OCI-LY7 (cell line): ENCODE data around the gene CD8A. TPM values are rescaled to one million over a fixed set of nuclear protein-coding genes. Genes with fewer than 3 reads are reported as not detected.

ENCODE experiments used
- BruUV-seq: library from RNA; stranded (reverse); fragments of 400-500 nt; replicated peaks from 2 replicates; lab custom pipeline; 2021; lab: Mats Ljungman, UMichigan
- CTCF ChIA-PET: fragments of 300-600 bp; sonication (Branson Sonifier 250); formaldehyde crosslinking; loops from one replicate; lab custom pipeline; 2022; ENCODE audit warnings: antibody characterized with exemption; ENCODE audit not compliant: unreplicated experiment; lab: Charles Lee
- POLR2A ChIA-PET: fragments of 300-600 bp; sonication (Branson Sonifier 250); formaldehyde crosslinking; loops from one replicate; lab custom pipeline; 2022; ENCODE audit warnings: antibody characterized with exemption; lab: Charles Lee
- DNase-seq: peaks from one replicate; pipeline ENCODE4 v3.0.0-alpha.2; 2015; ENCODE audit warnings: low spot score
- H2AFZ ChIP-seq: fragments of 200-600 bp; sonication (generic), shearing (Covaris generic); 2 replicates; pipeline ENCODE4 v1.6.1; 2014; ENCODE audit warnings: mild to moderate bottlenecking, antibody characterized with exemption, low read length, moderate library complexity
- H3K27ac ChIP-seq: fragments of 200-600 bp; sonication (generic); 2 replicates; pipeline ENCODE4 v1.5.1; 2014; ENCODE audit warnings: mixed run types, low read depth, mild to moderate bottlenecking, moderate library complexity, low read length, inconsistent platforms; ENCODE audit not compliant: poor library complexity, severe bottlenecking
- H3K36me3 ChIP-seq: fragments of 200-600 bp; sonication (generic); 2 replicates; pipeline ENCODE4 v1.6.1; 2014; ENCODE audit warnings: mild to moderate bottlenecking, antibody characterized with exemption, low read length, moderate library complexity, mixed read lengths; ENCODE audit not compliant: insufficient read depth
- H3K4me1 ChIP-seq: fragments of 200-600 bp; sonication (generic); 2 replicates; pipeline ENCODE4 v1.5.1; 2014; ENCODE audit warnings: mild to moderate bottlenecking, low read length; ENCODE audit not compliant: insufficient read depth, poor library complexity, severe bottlenecking
- H3K4me2 ChIP-seq: fragments of 200-600 bp; sonication (generic); 2 replicates; pipeline ENCODE4 v1.6.1; 2014; ENCODE audit warnings: mild to moderate bottlenecking, low read length
- H3K4me3 ChIP-seq: fragments of 200-600 bp; sonication (generic); 2 replicates; pipeline ENCODE4 v1.5.1; 2014; ENCODE audit warnings: mild to moderate bottlenecking, low read depth, low read length; ENCODE audit not compliant: poor library complexity, severe bottlenecking
- H3K79me2 ChIP-seq: fragments of 200-600 bp; sonication (generic); 2 replicates; pipeline ENCODE4 v1.6.1; 2016; ENCODE audit warnings: low read depth, mild to moderate bottlenecking, low read length, moderate library complexity, mixed read lengths; ENCODE audit not compliant: insufficient read depth
- H3K9me2 ChIP-seq: fragments of 200-600 bp; sonication (generic); 2 replicates; pipeline ENCODE4 v1.6.1; 2016; ENCODE audit warnings: mild to moderate bottlenecking, low read length, mixed read lengths; ENCODE audit not compliant: insufficient read depth
- H3K9me3 ChIP-seq: fragments of 200-600 bp; sonication (generic); 2 replicates; pipeline ENCODE4 v1.6.1; 2014; ENCODE audit warnings: mild to moderate bottlenecking, mixed run types, low read length, mixed read lengths
- H4K20me1 ChIP-seq: fragments of 200-600 bp; sonication (generic); 2 replicates; pipeline ENCODE4 v1.6.1; 2014; ENCODE audit warnings: mild to moderate bottlenecking, antibody characterized with exemption, low read length, moderate library complexity, mixed read lengths; ENCODE audit not compliant: insufficient read depth
- CTCF ChIP-seq: fragments of 200-600 bp; sonication (generic); conservative IDR thresholded peaks from 2 replicates; pipeline ENCODE4 v1.5.1; 2014; ENCODE audit warnings: mild to moderate bottlenecking, antibody characterized with exemption, low read length, moderate library complexity, mixed read lengths
- EZH2phosphoT487 ChIP-seq: fragments of 200-600 bp; sonication (generic); IDR thresholded peaks from 2 replicates; pipeline ENCODE4 v1.6.1; 2018; ENCODE audit warnings: low read depth, borderline replicate concordance, mild to moderate bottlenecking, mixed run types, antibody characterized with exemption, low read length, moderate library complexity, mixed read lengths
- intact Hi-C: fragments of 100-400 bp; cut with micrococcal nuclease; formaldehyde crosslinking; loops from one replicate; pipeline ENCODE4 v1.10.0; 2022; ENCODE audit not compliant: unreplicated experiment
- total RNA-seq, 2 experiments: library from RNA; depleted of rRNA in 1 of 2; stranded (reverse); fragments of >200 nt in 1 of 2; shearing (Covaris generic) in 1 of 2; gene quantifications; 2 replicates each; pipeline ENCODE4 v1.2.3, GENCODE V29; 2014 to 2022

Gene CD8A
- total RNA-seq, 2 experiments from 2014 or later, result not detected

GRCh38 chr2:86806059-86806857 lies 15.5 kb upstream of the CD8A start:
- Histone ChIP-seq H3K36me3 (no peaks in the 10 kb centered on the region), H3K9me2 (no peaks in the 10 kb centered on the region), H3K4me3 (no peak overlapping the region), H3K27ac (no peak overlapping the region), H2AFZ (no peak overlapping the region), H4K20me1 (no peaks in the 10 kb centered on the region), H3K79me2 (no peaks in the 10 kb centered on the region), H3K4me2 (no peak overlapping the region), H3K9me3 (no peaks in the 10 kb centered on the region), H3K4me1 (peaks cover 3% of the 10 kb centered on the region)
- intact Hi-C loops, result no loop called here
- TF ChIP-seq EZH2phosphoT487 (no peak), CTCF (no peak)
- DNase-seq, result no peak
- CTCF ChIA-PET, result no interaction called here
- POLR2A ChIA-PET, result no interaction called here
- no TSS peak for BruUV-seq

DNA sequence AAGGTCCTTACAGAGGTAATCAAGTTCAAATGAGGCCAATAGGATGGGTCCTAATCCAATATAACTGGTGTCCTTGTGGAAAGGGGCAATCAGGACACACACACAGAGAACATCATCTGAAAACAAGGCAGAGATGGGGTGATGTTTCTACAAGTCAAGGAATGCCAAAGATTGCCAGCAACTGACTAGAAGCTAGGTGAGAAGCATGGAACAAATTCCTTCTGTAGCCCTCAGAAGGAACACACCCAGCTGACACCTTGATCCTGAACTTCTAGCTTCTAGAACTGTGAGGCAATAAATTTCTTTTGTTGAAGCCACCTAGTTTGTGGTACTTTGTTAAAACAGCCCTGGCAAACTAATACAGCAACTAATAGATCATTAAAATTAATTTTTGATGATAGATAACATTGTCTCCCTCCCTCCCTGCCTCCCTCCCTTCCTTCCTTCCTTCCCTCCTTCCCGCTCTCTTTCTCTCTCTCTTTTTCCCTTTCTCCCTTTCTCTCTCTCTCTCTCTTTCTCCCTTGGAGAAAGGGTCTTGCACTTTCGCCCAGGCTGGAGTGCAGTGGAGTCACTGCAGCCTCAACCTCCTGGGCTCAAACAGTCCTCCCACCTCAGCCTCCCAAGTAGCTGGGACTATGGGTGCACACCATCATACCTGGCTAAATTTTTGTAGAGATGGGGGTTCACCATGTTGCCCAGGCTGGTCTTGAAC lies 10.3 kb upstream of the CD8A start:
- Histone ChIP-seq H4K20me1 (no peaks in the 10 kb centered on the region), H3K4me2 (no peak overlapping the region), H3K9me2 (no peaks in the 10 kb centered on the region), H3K4me1 (no peaks in the 10 kb centered on the region), H3K4me3 (no peak overlapping the region), H2AFZ (no peak overlapping the region), H3K9me3 (0 out of 2 replicates have a peak, but pooled peaks cover 6% of the 10 kb centered on the region), H3K27ac (no peak overlapping the region), H3K79me2 (no peaks in the 10 kb centered on the region), H3K36me3 (no peaks in the 10 kb centered on the region)
- ChIA-PET POLR2A (no interaction called here), CTCF (no interaction called here)
- DNase-seq, result no peak
- intact Hi-C loops, result no loop called here
- TF ChIP-seq EZH2phosphoT487 (no peak), CTCF (no peak)
- no TSS peak for BruUV-seq

- no peak for DNase-seq
- Histone ChIP-seq H4K20me1 (no peaks in the 10 kb centered on the region), H3K4me3 (no peak overlapping the region), H3K79me2 (no peaks in the 10 kb centered on the region), H3K9me2 (no peaks in the 10 kb centered on the region), H3K4me1 (no peaks in the 10 kb centered on the region), H3K36me3 (no peaks in the 10 kb centered on the region), H3K27ac (no peak overlapping the region), H3K9me3 (0 out of 2 replicates have a peak, but pooled peaks cover 8% of the 10 kb centered on the region), H3K4me2 (no peak overlapping the region), H2AFZ (no peak overlapping the region)
- no TSS peak for BruUV-seq
- intact Hi-C loops, result no loop called here
- ChIA-PET POLR2A (no interaction called here), CTCF (no interaction called here)
- TF ChIP-seq EZH2phosphoT487 (no peak), CTCF (no peak)
Measured at GRCh38 chr2:86794861-86795260, 4.1 kb upstream of the CD8A start.
